SJSA1 (cell line): ENCODE measurements around the gene ACVRL1. TPM values are rescaled to one million over a fixed set of nuclear protein-coding genes. Genes with fewer than 3 reads are reported as not detected.

Source experiments
- DNase-seq, 2 experiments: peaks; one replicate each; pipeline ENCODE4 v3.0.0-alpha.2; 2015 to 2020; ENCODE audit warnings: low spot score in 2 of 2, low read depth in 1 of 2
- H3K27ac ChIP-seq: fragments of 250-450 bp; sonication (Bioruptor Pico); 2 replicates; pipeline ENCODE4 v1.5.1; 2020; ENCODE audit warnings: mild to moderate bottlenecking, moderate library complexity
- H3K27me3 ChIP-seq: fragments of 250-450 bp; sonication (Bioruptor Pico); replicated peaks from 2 replicates; pipeline ENCODE4 v1.5.1; 2020; ENCODE audit warnings: mild to moderate bottlenecking, moderate library complexity
- H3K36me3 ChIP-seq: fragments of 250-450 bp; sonication (Bioruptor Pico); 2 replicates; pipeline ENCODE4 v1.5.1; 2020; ENCODE audit warnings: mild to moderate bottlenecking
- H3K4me1 ChIP-seq: fragments of 250-450 bp; sonication (Bioruptor Pico); replicated peaks from 2 replicates; pipeline ENCODE4 v1.6.1; 2021; ENCODE audit warnings: mild to moderate bottlenecking
- H3K4me3 ChIP-seq: fragments of 250-450 bp; sonication (Bioruptor Pico); 2 replicates; pipeline ENCODE4 v1.5.1; 2020; ENCODE audit warnings: mild to moderate bottlenecking
- H3K9me3 ChIP-seq: fragments of 250-450 bp; sonication (Bioruptor Pico); replicated peaks from 2 replicates; pipeline ENCODE4 v1.5.1; 2020; ENCODE audit warnings: mild to moderate bottlenecking
- total RNA-seq: library from RNA; depleted of rRNA; stranded (reverse); fragments of >200 nt; shearing (Covaris generic); gene quantifications from 2 replicates; pipeline ENCODE4 v1.2.3, GENCODE V29; 2014

Gene ACVRL1
- total RNA-seq, 1 experiment from 2014 or later: 23.3 TPM

- no peak overlapping the region for H3K4me3 ChIP-seq
- DNase-seq: no peak
- H3K27me3 ChIP-seq: peaks cover 5% of the 10 kb centered on the region; the same call in 1 of the 2 replicates
- 0 out of 2 replicates have a peak, but pooled peaks cover 4% of the 10 kb centered on the region for H3K9me3 ChIP-seq
- no peaks in the 10 kb centered on the region for H3K36me3 ChIP-seq
- no peaks in the 10 kb centered on the region for H3K4me1 ChIP-seq
- H3K27ac ChIP-seq: no peak overlapping the region
These were observed 34.8 kb downstream of the ACVRL1 start for GRCh38 chr12:51942056-51942455.

- Histone ChIP-seq H3K36me3 (no peaks in the 10 kb centered on the region), H3K4me3 (no peak overlapping the region), H3K9me3 (0 out of 2 replicates have a peak, but pooled peaks cover 4% of the 10 kb centered on the region), H3K27me3 (peaks cover 5% of the 10 kb centered on the region; the same call in 1 of the 2 replicates), H3K4me1 (no peaks in the 10 kb centered on the region), H3K27ac (no peak overlapping the region)
- DNase-seq: no peak
These were observed 35.2 kb downstream of the ACVRL1 start for GRCh38 chr12:51942501-51943000.

GRCh38 chr12:51943346-51943745 is 36.0 kb downstream of the ACVRL1 start:
- H3K4me3 ChIP-seq: no peak overlapping the region

GRCh38 chr12:51944608-51945233 is 37.4 kb downstream of the ACVRL1 start:
- Histone ChIP-seq H3K4me1 (no peaks in the 10 kb centered on the region), H3K27ac (no peak overlapping the region), H3K27me3 (peaks cover 2% of the 10 kb centered on the region; the same call in 1 of the 2 replicates), H3K36me3 (no peaks in the 10 kb centered on the region), H3K4me3 (no peak overlapping the region), H3K9me3 (0 out of 2 replicates have a peak, but pooled peaks cover 4% of the 10 kb centered on the region)
- no peak for DNase-seq

More at GRCh38 chr12:51943346-51943745, 36.0 kb downstream of the ACVRL1 start:
- Histone ChIP-seq H3K9me3 (0 out of 2 replicates have a peak, but pooled peaks cover 4% of the 10 kb centered on the region), H3K4me1 (no peaks in the 10 kb centered on the region), H3K27ac (no peak overlapping the region), H3K36me3 (no peaks in the 10 kb centered on the region), H3K27me3 (0 out of 2 replicates have a peak, but pooled peaks cover 4% of the 10 kb centered on the region)
- DNase-seq: no peak

GRCh38 chr12:51947246-51947996 is 40.1 kb downstream of the ACVRL1 start:
- Histone ChIP-seq H3K4me1 (peaks cover 7% of the 10 kb centered on the region; the same call in 1 of the 2 replicates), H3K9me3 (0 out of 2 replicates have a peak, but pooled peaks cover 4% of the 10 kb centered on the region), H3K27me3 (peaks cover 6% of the 10 kb centered on the region), H3K4me3 (no peak overlapping the region), H3K27ac (no peak overlapping the region), H3K36me3 (0 out of 2 replicates have a peak, but pooled peaks cover 4% of the 10 kb centered on the region)
- no peak for DNase-seq

GRCh38 chr12:51948066-51948465 is 40.8 kb downstream of the ACVRL1 start:
- Histone ChIP-seq H3K9me3 (0 out of 2 replicates have a peak, but pooled peaks cover 4% of the 10 kb centered on the region), H3K4me3 (no peak overlapping the region), H3K27ac (no peak overlapping the region), H3K27me3 (peaks cover 6% of the 10 kb centered on the region), H3K4me1 (peaks cover 7% of the 10 kb centered on the region; the same call in 1 of the 2 replicates), H3K36me3 (0 out of 2 replicates have a peak, but pooled peaks cover 4% of the 10 kb centered on the region)
- no peak for DNase-seq

- H3K4me3 ChIP-seq: no peak overlapping the region
- no peak overlapping the region for H3K27ac ChIP-seq
- peaks cover 6% of the 10 kb centered on the region for H3K27me3 ChIP-seq
- no peak for DNase-seq
- peaks cover 7% of the 10 kb centered on the region; the same call in 1 of the 2 replicates for H3K4me1 ChIP-seq
- 0 out of 2 replicates have a peak, but pooled peaks cover 4% of the 10 kb centered on the region for H3K36me3 ChIP-seq
- H3K9me3 ChIP-seq: 0 out of 2 replicates have a peak, but pooled peaks cover 2% of the 10 kb centered on the region
These were observed 42.2 kb downstream of the ACVRL1 start for GRCh38 chr12:51949342-51950030.

GRCh38 chr12:51950682-51951198 is 43.4 kb downstream of the ACVRL1 start:
- Histone ChIP-seq H3K36me3 (0 out of 2 replicates have a peak, but pooled peaks cover 4% of the 10 kb centered on the region), H3K4me3 (peak overlapping the region; percentile 92), H3K9me3 (0 out of 2 replicates have a peak, but pooled peaks cover 2% of the 10 kb centered on the region), H3K27ac (no peak overlapping the region), H3K27me3 (peaks cover 6% of the 10 kb centered on the region), H3K4me1 (peaks cover 7% of the 10 kb centered on the region; the same call in 1 of the 2 replicates)
- DNase-seq: no peak

GRCh38 chr12:51951199-51951842 is 44.0 kb downstream of the ACVRL1 start, which contains the start of gene ACVR1B:
Gene ACVR1B, plus strand, starts transcription at chr12:51951699. Its CDS starts 45 bp downstream, at chr12:51951744.
- DNase-seq: peak; percentile 74 to 85
- peaks cover 6% of the 10 kb centered on the region for H3K27me3 ChIP-seq
- no peaks in the 10 kb centered on the region for H3K9me3 ChIP-seq
- 0 out of 2 replicates have a peak, but pooled peaks cover 4% of the 10 kb centered on the region for H3K36me3 ChIP-seq
- peak within 1 kb of the TSS; percentile 48; the same call in 1 of the 2 replicates for H3K27ac ChIP-seq
- H3K4me3 ChIP-seq: peak within 1 kb of the TSS; percentile 92
- H3K4me1 ChIP-seq: peaks cover 7% of the 10 kb centered on the region; the same call in 1 of the 2 replicates

- Histone ChIP-seq H3K4me1 (peaks cover 7% of the 10 kb centered on the region; the same call in 1 of the 2 replicates), H3K4me3 (peak overlapping the region; percentile 92), H3K27me3 (peaks cover 6% of the 10 kb centered on the region), H3K36me3 (0 out of 2 replicates have a peak, but pooled peaks cover 4% of the 10 kb centered on the region), H3K27ac (peak overlapping the region; percentile 48; the same call in 1 of the 2 replicates), H3K9me3 (no peaks in the 10 kb centered on the region)
- DNase-seq: no peak
These were observed 44.8 kb downstream of the ACVRL1 start for GRCh38 chr12:51951843-51952722.

- Histone ChIP-seq H3K4me1 (peaks cover 7% of the 10 kb centered on the region; the same call in 1 of the 2 replicates), H3K36me3 (0 out of 2 replicates have a peak, but pooled peaks cover 4% of the 10 kb centered on the region), H3K27me3 (peaks cover 6% of the 10 kb centered on the region), H3K9me3 (no peaks in the 10 kb centered on the region), H3K27ac (no peak overlapping the region), H3K4me3 (no peak overlapping the region)
- DNase-seq: no peak
These were observed 45.8 kb downstream of the ACVRL1 start for GRCh38 chr12:51953089-51953488.
